Astrocyte of the spinal cord (primary cell): ENCODE data around the gene RASGRP1.

Experiments used
- DNase-seq: peaks from one replicate; pipeline ENCODE4 v3.0.0; 2011; ENCODE audit warnings: low read depth, low spot score
- H3K4me3 ChIP-seq: 2 replicates; pipeline ENCODE4 v1.5.1; 2011; ENCODE audit warnings: low read depth, mild to moderate bottlenecking, low read length, moderate library complexity
- CTCF ChIP-seq: IDR thresholded peaks from 2 replicates; pipeline ENCODE4 v1.5.1; 2012; ENCODE audit warnings: low read depth, mild to moderate bottlenecking, low read length, inconsistent platforms
- in situ Hi-C: cut with HindIII; loops from 2 replicates; pipeline ENCODE4 v1.10.0; 2017; ENCODE audit warnings: low sequenced_read_pairs

RASGRP1 gene

GRCh38 chr15:38518084-38518483 lies 46.5 kb downstream of the RASGRP1 start:
- in situ Hi-C loops = no loop called here
- H3K4me3 ChIP-seq = no peak overlapping the region
- no peak for TF ChIP-seq CTCF
- no peak for DNase-seq

GRCh38 chr15:38517312-38517975 lies 47.2 kb downstream of the RASGRP1 start:
- in situ Hi-C loops = no loop called here
- no peak overlapping the region for H3K4me3 ChIP-seq
- TF ChIP-seq CTCF = no peak
- no peak for DNase-seq

- no peak for DNase-seq
- no peak for TF ChIP-seq CTCF
- in situ Hi-C loops = no loop called here
- no peak overlapping the region for H3K4me3 ChIP-seq
These were observed 48.0 kb downstream of the RASGRP1 start for GRCh38 chr15:38516626-38517025.

GRCh38 chr15:38514601-38515000 lies 50.0 kb downstream of the RASGRP1 start:
- no peak for TF ChIP-seq CTCF
- H3K4me3 ChIP-seq = no peak overlapping the region
- in situ Hi-C loops = no loop called here
- DNase-seq = no peak

GRCh38 chr15:38512901-38513300 lies 51.7 kb downstream of the RASGRP1 start:
- in situ Hi-C loops = no loop called here
- DNase-seq = no peak
- TF ChIP-seq CTCF = no peak
- no peak overlapping the region for H3K4me3 ChIP-seq

GRCh38 chr15:38509152-38509551 lies 55.5 kb downstream of the RASGRP1 start:
- in situ Hi-C loops = no loop called here
- H3K4me3 ChIP-seq = no peak overlapping the region
- no peak for DNase-seq
- no peak for TF ChIP-seq CTCF
